Limb (tissue), 2 donors: ENCODE measurements around the gene FOLR3.
"Not testable (repeated sequence)": the region's sequence is repeated elsewhere in the genome, so short reads cannot be mapped to it uniquely, and the experiment has no call there.

ENCODE experiments used
- DNase-seq, 2 donors: peaks; one replicate each; pipeline ENCODE4 v3.0.0-alpha.2; 2016; ENCODE audit errors: extremely low spot score in 2 of 2

Gene FOLR3

GRCh38 chr11:72135473-72135872 is at the start of gene FOLR3:
Gene FOLR3, plus strand, starts transcription at chr11:72135725. Its CDS starts 228 bp downstream, at chr11:72135953.
- not testable (repeated sequence) for DNase-seq

- DNase-seq = no peak
These were observed 47.3 kb upstream of the FOLR3 start for GRCh38 chr11:72088076-72088808.

- DNase-seq = peak; percentile 26 to 75
These were observed 44.2 kb upstream of the FOLR3 start for GRCh38 chr11:72091292-72091691.

GRCh38 chr11:72098741-72099140 is 36.8 kb upstream of the FOLR3 start:
- DNase-seq = no peak

DNA sequence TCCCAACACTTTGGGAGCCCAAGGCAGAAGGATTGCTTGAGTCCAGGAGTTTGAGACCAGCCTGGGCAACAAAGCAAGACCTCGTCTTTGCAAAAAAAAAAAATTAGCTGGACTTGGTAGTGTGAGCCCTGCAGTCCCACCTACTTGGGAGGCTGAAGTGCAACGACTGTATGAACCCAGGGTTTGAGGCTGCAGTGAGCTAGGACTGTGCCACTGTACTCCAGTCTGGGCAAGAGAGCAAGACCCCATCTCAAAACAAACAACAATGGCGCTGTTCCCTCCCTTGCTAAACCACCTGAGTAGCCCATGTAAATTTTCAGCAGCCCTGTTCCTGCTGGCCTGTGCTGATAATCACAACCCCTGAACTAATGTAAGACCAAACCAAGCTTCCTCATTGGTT is 35.5 kb upstream of the FOLR3 start:
- no peak for DNase-seq

GRCh38 chr11:72100462-72100861 is 35.1 kb upstream of the FOLR3 start:
- no peak for DNase-seq

GRCh38 chr11:72102162-72102561 is 33.4 kb upstream of the FOLR3 start:
- no peak for DNase-seq

DNA sequence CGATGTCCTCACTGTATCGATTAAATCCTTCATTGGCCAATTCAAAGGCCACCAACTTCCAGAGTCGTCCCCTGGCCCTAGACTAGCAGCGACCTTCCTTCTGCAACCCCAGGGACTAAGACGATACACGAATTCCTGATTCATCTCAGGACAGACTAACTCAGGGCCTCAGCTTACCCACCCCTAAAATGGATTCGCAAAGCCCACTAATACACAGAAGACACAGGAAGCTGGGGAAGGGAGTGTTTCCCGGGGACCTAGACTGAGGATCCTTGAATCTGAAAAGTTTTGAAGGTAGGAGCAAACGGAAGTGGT is 32.9 kb upstream of the FOLR3 start:
- DNase-seq = no peak

DNA sequence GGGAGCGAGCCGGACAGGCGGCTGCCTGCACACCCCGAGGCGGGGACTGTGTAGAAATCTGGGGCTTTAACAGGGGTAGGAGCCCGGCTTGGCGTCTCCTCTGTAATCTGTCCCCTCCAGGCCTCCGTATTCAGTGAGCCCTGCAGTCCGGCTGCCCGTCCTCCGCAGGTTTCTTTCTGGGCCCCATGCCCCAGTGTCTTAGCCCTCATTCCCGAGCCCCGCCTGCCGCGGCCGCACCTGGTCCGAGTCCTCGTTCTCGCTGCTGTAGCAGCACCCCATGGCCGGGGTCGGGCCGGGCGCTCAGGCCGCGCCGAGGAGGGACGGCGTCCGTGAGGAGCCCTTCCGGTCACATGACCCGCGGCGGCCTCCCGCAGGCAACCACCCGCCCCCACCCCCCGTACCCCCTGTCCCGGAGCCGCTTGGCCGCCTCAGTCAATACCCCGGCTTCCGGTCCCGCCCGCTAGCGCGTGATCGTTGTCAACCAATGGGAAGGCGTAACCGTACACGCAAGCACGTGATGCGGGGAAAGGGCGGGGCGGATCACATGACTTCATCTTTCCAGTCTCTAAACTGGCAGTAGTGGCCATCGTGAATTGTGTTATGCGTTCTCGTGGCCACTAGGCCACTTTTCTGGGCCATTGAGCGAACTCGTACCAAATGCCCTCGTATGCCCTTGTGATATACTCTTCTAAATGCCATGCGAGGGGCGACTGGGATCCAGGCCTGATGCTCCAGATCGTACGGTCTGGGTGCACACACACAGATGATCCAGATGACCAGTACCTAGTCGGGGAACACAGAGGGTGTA is 32.4 kb upstream of the FOLR3 start, which contains the start of gene LAMTOR1:
Gene LAMTOR1, minus strand, starts transcription at position 352 of the 808 bp plus-strand sequence. Its CDS starts 73 bp downstream, at position 279.
- peak; percentile 98 to 99 for DNase-seq

GRCh38 chr11:72103754-72104167 is 31.8 kb upstream of the FOLR3 start:
- DNase-seq = no peak

- DNase-seq = no peak
These were observed 29.6 kb upstream of the FOLR3 start, which contains the start of gene TOMT for GRCh38 chr11:72105888-72106287. Gene TOMT, plus strand, starts transcription at chr11:72105924. Its CDS starts 28 bp downstream, at chr11:72105952.

DNA sequence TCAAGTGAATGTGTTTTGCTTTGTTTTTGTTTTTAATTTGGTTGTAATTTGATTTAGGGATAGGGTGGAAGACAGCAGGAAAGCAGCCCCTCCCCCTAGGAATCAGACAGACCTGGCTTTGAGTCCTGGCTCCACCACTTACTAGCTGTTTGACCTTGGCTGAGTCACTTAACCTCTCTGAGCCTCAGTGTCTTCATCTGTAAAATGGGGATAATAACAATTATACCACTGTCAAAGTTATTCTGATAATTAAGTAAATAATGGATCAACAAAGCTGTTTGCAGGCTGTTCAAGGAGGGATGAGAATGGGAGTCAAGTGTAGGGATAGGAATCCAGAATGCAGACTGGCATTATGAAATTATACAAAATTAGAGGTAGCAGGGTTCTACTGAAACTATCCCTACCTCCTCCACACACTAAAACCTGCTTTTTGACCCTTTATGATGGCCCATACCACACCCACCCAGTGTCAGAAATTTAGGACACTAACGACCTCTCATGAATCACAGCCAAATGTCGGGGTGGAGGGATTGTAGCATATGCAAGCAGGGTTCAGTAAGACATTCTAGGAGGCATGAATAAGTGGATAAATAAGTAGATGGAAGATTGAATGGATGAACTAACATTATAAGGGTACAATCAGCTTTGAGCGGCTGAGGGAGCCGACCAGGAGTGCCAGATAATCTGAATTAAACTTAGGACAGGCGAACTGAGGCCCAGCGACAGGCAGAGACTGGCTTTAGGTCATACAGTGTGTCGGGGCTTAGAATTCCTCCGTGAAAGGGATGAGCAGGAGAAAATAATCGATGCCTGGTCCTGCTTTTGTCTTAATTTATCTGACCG is 24.0 kb upstream of the FOLR3 start:
- DNase-seq = no peak

- DNase-seq = peak; percentile 98 to 99
These were observed 23.2 kb upstream of the FOLR3 start, which contains the start of gene ANAPC15 for GRCh38 chr11:72112143-72112977. Gene ANAPC15, minus strand, starts transcription at chr11:72112695. Its CDS starts 1,419 bp downstream, at chr11:72111276.

DNA sequence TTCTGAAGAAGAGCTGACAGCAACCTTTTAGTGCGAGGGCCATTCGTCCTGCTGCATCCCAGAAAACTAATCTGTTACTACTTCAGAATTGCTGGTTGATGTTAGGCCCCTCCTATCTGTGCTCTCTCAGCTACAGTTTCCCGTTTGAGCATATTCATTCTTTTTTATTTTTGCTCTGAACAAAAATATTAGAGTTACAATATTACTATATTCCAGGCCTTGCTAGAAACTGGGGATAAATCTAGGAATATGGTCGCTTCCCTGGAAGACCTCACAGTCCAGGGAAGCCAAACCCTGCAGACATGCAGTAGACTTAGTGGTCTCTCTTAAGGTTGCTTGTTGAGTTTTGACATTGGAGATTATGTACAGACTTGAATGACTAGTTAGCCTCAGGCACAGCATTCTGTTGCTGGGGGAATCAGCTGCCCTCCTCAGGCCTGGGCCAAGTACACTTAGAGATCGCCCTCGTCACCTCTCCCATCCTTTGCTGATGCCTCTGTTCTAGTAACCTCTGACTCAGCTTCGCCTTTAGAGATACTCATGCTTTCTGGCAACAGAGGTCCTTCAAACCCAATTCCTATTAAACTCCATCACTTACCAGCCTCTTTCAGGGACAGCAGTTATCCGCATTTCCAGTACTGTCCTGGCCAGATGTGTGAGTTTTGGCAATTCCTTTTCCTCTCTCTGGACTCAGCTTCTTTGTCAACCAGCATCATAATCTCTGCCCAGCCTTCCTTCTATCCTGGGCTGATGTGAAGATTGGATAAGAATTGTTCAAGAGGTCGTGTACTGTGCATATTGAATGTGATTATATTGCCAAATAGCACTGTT is 22.3 kb upstream of the FOLR3 start:
- no peak for DNase-seq

DNA sequence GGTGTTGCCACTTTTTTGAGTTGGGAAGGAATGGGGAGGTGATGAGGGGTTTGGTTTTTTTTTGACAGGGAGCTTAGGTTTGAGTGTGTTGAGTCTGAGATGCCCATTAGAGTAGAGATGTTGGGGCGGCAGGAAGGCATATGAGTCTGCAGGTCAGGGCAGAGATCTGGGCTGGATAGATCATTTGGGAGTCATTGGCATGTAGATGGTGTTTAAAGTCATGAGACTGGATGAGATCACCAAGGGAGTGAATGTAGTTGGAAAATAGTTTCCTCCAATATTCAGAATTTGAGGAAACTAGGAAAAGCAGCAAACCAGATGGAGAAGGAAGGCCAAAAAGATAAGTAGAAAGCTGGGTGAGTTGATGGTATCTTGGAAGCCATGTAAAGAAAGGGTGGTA is 21.0 kb upstream of the FOLR3 start:
- DNase-seq = no peak

GRCh38 chr11:72116019-72116755 is 19.3 kb upstream of the FOLR3 start:
- no peak for DNase-seq

GRCh38 chr11:72119198-72119597 is 16.3 kb upstream of the FOLR3 start:
- DNase-seq = no peak

- DNase-seq = no peak
These were observed 14.6 kb upstream of the FOLR3 start for GRCh38 chr11:72120930-72121329.

DNA sequence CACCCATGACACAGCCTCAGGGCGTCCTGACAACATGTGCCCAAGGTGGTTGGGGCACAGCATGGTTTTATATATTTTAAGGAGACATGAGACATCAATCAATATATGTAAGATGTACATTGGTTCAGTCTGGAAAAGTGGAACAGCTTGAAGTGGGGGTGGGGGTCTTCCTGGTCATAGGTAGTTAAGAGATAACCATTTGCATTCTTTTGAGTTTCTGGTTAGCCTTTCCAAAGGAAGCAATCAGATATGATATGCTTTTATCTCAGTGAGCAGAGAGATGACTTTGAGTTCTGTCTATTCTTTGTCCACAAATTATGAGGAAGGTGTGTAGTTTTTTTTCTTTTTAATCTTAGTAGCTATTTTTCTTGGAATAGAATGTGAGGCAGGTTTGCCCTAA is 12.9 kb upstream of the FOLR3 start:
- no peak for DNase-seq
